ENCODE data around the gene NTSR1.

The NTSR1 gene

GRCh38 chr20:62692801-62693523 is 15.7 kb upstream of the NTSR1 start:
- DNase-seq (ENCODE audit: low read depth in 2 of 3, low spot score in 2 of 3): no peak

GRCh38 chr20:62693524-62693922 is 15.1 kb upstream of the NTSR1 start:
- DNase-seq (ENCODE audit: low read depth in 2 of 3, low spot score in 2 of 3): no peak

- DNase-seq (ENCODE audit: low read depth in 2 of 3, low spot score in 2 of 3): no peak
Observed at GRCh38 chr20:62694106-62694505, 14.5 kb upstream of the NTSR1 start.

- no peak for DNase-seq (ENCODE audit: low read depth in 2 of 3, low spot score in 2 of 3)
Observed at GRCh38 chr20:62694868-62695267, 13.8 kb upstream of the NTSR1 start.

- DNase-seq (ENCODE audit: low read depth in 2 of 3, low spot score in 2 of 3): no peak
Observed at GRCh38 chr20:62695448-62696414, 12.9 kb upstream of the NTSR1 start.

- no peak for DNase-seq (ENCODE audit: low read depth in 2 of 3, low spot score in 2 of 3)
Observed at GRCh38 chr20:62696434-62696957, 12.1 kb upstream of the NTSR1 start.

- DNase-seq (ENCODE audit: low read depth in 2 of 3, low spot score in 2 of 3): no peak
Observed at GRCh38 chr20:62696989-62697388, 11.6 kb upstream of the NTSR1 start.

- DNase-seq (ENCODE audit: low read depth in 2 of 3, low spot score in 2 of 3): no peak
Observed at GRCh38 chr20:62697468-62697912, 11.1 kb upstream of the NTSR1 start.

- no peak for DNase-seq (ENCODE audit: low read depth in 2 of 3, low spot score in 2 of 3)
Observed at GRCh38 chr20:62698231-62698630, 10.4 kb upstream of the NTSR1 start.

GRCh38 chr20:62699296-62699695 is 9.3 kb upstream of the NTSR1 start:
- no peak for DNase-seq (ENCODE audit: low read depth in 2 of 3, low spot score in 2 of 3)

GRCh38 chr20:62699741-62700140 is 8.9 kb upstream of the NTSR1 start:
- DNase-seq (ENCODE audit: low read depth in 2 of 3, low spot score in 2 of 3): no peak

GRCh38 chr20:62700261-62700930 is 8.2 kb upstream of the NTSR1 start:
- DNase-seq (ENCODE audit: low read depth in 2 of 3, low spot score in 2 of 3): no peak

GRCh38 chr20:62701161-62702012 is 7.2 kb upstream of the NTSR1 start:
- no peak for DNase-seq (ENCODE audit: low read depth in 2 of 3, low spot score in 2 of 3)

GRCh38 chr20:62702013-62702300 is 6.7 kb upstream of the NTSR1 start:
- DNase-seq (ENCODE audit: low read depth in 2 of 3, low spot score in 2 of 3): no peak

- no peak for DNase-seq (ENCODE audit: low read depth in 2 of 3, low spot score in 2 of 3)
Observed at GRCh38 chr20:62702895-62703852, 5.5 kb upstream of the NTSR1 start.

- DNase-seq (ENCODE audit: low read depth in 2 of 3, low spot score in 2 of 3): no peak
Observed at GRCh38 chr20:62703853-62704228, 4.8 kb upstream of the NTSR1 start.

GRCh38 chr20:62704341-62704948 is 4.2 kb upstream of the NTSR1 start:
- DNase-seq (ENCODE audit: low read depth in 2 of 3, low spot score in 2 of 3): no peak

GRCh38 chr20:62705627-62706026 is 3.0 kb upstream of the NTSR1 start:
- no peak for DNase-seq (ENCODE audit: low read depth in 2 of 3, low spot score in 2 of 3)

- DNase-seq (ENCODE audit: low read depth in 2 of 3, low spot score in 2 of 3): no peak
Observed at GRCh38 chr20:62706344-62706743, 2.3 kb upstream of the NTSR1 start.

Measured in activated CD8-positive, alpha-beta memory T cell treated with anti-CD3 and anti-CD28 coated beads for 48 hours (primary cell).